ENCODE data around the gene TACC2. TPM values are rescaled to one million over a fixed set of nuclear protein-coding genes. Genes with fewer than 3 reads are reported as not detected.

TACC2 gene, protein sequence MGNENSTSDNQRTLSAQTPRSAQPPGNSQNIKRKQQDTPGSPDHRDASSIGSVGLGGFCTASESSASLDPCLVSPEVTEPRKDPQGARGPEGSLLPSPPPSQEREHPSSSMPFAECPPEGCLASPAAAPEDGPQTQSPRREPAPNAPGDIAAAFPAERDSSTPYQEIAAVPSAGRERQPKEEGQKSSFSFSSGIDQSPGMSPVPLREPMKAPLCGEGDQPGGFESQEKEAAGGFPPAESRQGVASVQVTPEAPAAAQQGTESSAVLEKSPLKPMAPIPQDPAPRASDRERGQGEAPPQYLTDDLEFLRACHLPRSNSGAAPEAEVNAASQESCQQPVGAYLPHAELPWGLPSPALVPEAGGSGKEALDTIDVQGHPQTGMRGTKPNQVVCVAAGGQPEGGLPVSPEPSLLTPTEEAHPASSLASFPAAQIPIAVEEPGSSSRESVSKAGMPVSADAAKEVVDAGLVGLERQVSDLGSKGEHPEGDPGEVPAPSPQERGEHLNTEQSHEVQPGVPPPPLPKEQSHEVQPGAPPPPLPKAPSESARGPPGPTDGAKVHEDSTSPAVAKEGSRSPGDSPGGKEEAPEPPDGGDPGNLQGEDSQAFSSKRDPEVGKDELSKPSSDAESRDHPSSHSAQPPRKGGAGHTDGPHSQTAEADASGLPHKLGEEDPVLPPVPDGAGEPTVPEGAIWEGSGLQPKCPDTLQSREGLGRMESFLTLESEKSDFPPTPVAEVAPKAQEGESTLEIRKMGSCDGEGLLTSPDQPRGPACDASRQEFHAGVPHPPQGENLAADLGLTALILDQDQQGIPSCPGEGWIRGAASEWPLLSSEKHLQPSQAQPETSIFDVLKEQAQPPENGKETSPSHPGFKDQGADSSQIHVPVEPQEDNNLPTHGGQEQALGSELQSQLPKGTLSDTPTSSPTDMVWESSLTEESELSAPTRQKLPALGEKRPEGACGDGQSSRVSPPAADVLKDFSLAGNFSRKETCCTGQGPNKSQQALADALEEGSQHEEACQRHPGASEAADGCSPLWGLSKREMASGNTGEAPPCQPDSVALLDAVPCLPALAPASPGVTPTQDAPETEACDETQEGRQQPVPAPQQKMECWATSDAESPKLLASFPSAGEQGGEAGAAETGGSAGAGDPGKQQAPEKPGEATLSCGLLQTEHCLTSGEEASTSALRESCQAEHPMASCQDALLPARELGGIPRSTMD (N-terminal part only)
- total RNA-seq (not detected), polyA plus RNA-seq (not detected), total RNA-seq (0 reads per million in 6 experiments)

DNA sequence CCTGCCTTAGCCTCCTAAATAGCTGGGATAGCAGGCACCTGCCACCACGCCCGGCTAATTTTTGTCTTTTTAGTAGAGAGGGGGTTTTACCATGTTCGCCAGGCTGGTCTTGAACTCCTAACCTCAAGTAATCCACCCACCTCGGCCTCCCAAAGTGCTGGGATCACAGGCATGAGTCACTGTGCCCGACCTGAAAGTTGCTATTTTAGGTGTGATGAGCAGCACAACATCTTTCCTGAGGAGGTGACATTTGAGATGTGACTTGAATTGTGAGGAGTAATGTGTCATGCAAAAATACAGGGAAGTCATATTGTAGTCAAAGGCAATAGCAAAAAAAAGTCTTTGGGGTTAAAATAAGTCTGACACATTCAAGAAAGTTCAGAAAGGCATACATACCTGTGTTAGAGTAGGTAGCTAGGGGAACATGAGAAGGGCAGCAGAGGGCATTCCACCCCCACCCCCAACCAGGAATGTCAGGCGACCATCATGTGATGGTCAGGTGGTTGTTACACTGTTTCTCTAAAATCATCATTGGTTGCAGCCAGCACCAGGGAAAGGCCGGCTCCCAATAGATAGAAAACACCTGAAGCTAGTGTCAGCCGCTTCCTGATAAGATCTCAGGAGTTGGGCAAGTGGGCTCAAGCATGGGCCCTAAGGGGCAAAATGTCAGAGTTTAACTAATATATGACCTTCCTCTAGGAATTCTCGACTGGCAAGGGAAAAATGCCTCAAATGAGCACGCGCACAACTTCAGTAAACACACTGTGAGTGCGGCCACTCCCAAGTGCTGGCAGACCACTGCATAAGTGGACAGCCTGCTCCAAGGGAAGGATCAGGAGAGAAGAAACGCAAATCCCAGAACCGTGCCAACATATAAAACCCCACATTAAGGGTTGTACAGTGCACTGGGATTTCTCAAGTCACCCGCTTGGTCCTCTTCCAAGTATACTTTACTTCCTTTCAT lies at the start of gene TACC2:
TSS of gene TACC2 (plus strand) at position 803 of the 964 bp plus-strand sequence. CDS start 32,819 bp downstream, outside the sequence.
- peaks cover 0 to 32% (median 26%) of the 10 kb centered on the region in 9 donors for H3K9me3 Mint-ChIP-seq
- POLR2A ChIA-PET, result no interaction called here
- ATAC-seq (no peak), DNase-seq (no peak)
- peaks cover 0 to 19% (median 18%) of the 10 kb centered on the region in 3 donors for H3K36me3 Mint-ChIP-seq
- no peak within 1 kb of the TSS for H3K4me3 Mint-ChIP-seq
- H3K27ac Mint-ChIP-seq, result peak within 1 kb of the TSS in 1 of 10 donors; percentile 40
- peaks cover 7 to 48% (median 17%) of the 10 kb centered on the region in 5 donors for H3K27me3 Mint-ChIP-seq
- peaks cover 0 to 3% (median 0%) of the 10 kb centered on the region in 4 donors for H3K4me1 Mint-ChIP-seq

DNA sequence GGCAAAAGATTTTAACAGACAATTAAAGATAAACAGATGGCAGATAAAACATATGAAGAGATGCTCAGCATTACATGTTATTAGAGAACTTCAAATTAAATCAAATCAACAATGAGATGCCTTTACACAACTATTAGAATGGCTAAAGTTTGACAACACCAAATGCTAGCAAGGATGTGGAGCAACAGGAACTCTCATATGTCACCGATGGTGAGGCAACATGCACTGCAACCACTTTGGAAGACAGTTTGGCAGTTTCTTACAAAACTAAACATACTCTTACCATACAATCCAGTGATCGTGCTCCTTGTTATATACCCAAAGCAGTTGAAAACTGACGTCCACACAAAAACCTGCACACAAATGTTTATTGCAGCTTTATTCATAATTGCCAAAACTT lies 47.4 kb upstream of the TACC2 start:
- Mint-ChIP-seq H3K36me3 (no peaks in the 10 kb centered on the region), H3K27me3 (peaks cover 0 to 17% (median 11%) of the 10 kb centered on the region in 5 donors), H3K4me3 (no peak overlapping the region), H3K27ac (no peak overlapping the region), H3K9me3 (no peaks in the 10 kb centered on the region), H3K4me1 (no peaks in the 10 kb centered on the region)
- POLR2A ChIA-PET, result no interaction called here
- ATAC-seq (no peak), DNase-seq (no peak)

GRCh38 chr10:121942749-121943416 lies 46.1 kb upstream of the TACC2 start:
- Mint-ChIP-seq H3K4me3 (no peak overlapping the region), H3K27ac (no peak overlapping the region), H3K4me1 (peaks cover 0 to 3% (median 0%) of the 10 kb centered on the region in 4 donors), H3K9me3 (no peaks in the 10 kb centered on the region), H3K27me3 (peaks cover 0 to 15% (median 11%) of the 10 kb centered on the region in 5 donors), H3K36me3 (no peaks in the 10 kb centered on the region)
- POLR2A ChIA-PET, result no interaction called here
- ATAC-seq (no peak), DNase-seq (no peak)

DNA sequence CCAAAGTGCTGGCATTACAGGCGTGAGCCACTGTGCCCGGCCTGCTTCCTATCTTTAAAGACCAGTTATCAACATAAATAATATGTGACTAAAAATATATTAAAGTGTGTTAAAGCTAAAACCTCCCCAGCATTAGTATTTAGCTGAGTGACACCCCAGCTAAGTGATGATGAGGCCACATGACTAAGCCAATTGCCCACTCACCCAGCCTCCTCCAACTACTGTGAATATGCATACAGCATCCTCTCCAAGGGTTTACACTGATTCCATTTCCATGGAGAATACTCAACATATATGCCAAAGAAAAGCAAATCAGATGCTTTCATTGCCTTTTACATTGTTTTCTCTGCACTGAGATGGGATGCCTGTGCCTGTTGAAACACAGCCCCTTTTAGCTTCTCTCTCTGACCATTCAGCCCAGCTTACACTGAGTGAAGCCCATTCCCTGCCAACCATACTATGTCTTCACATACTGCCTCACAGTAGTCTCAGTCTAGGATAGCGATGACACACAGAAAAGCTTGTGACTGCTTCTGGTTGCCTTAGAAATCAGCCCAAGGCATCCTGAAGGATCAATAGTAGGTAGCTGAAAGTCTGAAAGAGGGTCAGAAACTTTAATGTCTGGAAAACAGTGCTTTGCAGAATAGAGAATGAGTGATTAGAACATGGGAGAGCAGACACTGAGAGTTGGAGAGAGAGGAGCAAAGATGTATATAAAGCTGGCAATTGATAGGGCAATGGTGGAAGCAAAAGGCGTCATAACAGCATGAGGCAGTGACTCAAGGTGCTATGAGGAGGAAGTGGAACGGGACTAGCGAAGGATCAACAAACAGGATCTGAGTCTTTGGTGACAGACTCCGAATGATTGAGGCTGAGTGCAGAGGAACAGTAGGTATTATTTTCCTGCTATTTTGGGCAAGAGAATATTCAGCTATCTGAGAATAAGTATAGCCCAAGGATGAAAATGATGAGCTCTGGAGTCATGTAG lies 41.3 kb upstream of the TACC2 start:
- no peaks in the 10 kb centered on the region for H3K9me3 Mint-ChIP-seq
- POLR2A ChIA-PET, result no interaction called here
- no peak overlapping the region for H3K27ac Mint-ChIP-seq
- H3K4me1 Mint-ChIP-seq, result peaks cover 0 to 3% (median 0%) of the 10 kb centered on the region in 4 donors
- peaks cover 0 to 2% (median 0%) of the 10 kb centered on the region in 3 donors for H3K36me3 Mint-ChIP-seq
- ATAC-seq, result no peak
- peaks cover 0 to 8% (median 0%) of the 10 kb centered on the region in 5 donors for H3K27me3 Mint-ChIP-seq
- no peak for DNase-seq
- no peak overlapping the region for H3K4me3 Mint-ChIP-seq

DNA sequence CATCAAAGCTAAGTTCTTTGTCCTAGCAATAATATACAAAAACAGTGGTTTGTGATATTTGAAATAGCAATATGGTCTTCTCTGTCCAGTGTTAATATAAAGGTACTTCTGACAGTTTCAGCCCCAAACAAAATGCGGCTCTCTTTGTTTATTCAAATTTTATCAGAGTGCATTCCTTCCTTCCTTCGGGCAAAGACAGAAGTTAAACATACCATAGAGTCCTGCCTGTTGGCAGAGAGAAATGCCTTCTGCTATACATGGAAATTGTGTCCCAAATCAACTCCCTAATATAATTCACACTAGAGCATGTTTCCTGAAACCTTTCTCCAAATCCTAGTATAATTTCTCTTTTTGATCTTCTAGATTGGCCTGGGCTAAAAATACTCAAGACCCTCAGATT lies 39.9 kb upstream of the TACC2 start:
- peaks cover 0 to 3% (median 0%) of the 10 kb centered on the region in 4 donors for H3K4me1 Mint-ChIP-seq
- peaks cover 0 to 9% (median 0%) of the 10 kb centered on the region in 3 donors for H3K36me3 Mint-ChIP-seq
- H3K27ac Mint-ChIP-seq, result peak overlapping the region in 1 of 10 donors; percentile 46
- no peak for DNase-seq
- ATAC-seq, result no peak
- H3K4me3 Mint-ChIP-seq, result no peak overlapping the region
- POLR2A ChIA-PET, result no interaction called here
- no peaks in the 10 kb centered on the region for H3K9me3 Mint-ChIP-seq
- no peaks in the 10 kb centered on the region for H3K27me3 Mint-ChIP-seq

DNA sequence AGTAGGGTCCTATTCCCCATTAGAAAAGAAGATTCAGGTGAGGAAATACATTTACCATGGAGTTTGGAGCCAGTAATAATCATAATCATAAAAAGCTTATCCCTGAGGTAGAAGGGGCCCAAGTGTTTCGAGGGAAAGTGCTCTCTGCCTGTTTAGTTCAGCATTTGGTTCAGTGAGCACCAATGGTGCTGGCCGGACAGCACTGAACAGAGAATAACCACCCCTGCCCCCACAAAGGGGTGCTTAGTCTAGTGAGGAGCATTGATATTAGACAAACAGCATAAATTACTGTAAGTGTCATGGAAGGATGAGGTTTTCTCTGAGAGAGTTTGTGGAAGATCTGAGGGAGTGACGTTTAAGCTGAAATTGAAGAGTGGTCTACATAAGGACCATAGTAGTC lies 39.5 kb upstream of the TACC2 start:
- POLR2A ChIA-PET, result no interaction called here
- no peak for ATAC-seq
- DNase-seq, result no peak
- Mint-ChIP-seq H3K27me3 (no peaks in the 10 kb centered on the region), H3K27ac (peak overlapping the region in 3 of 10 donors; percentile 46 to 67 (median 48)), H3K4me3 (no peak overlapping the region), H3K36me3 (peaks cover 0 to 9% (median 0%) of the 10 kb centered on the region in 3 donors), H3K4me1 (peaks cover 0 to 3% (median 0%) of the 10 kb centered on the region in 4 donors), H3K9me3 (no peaks in the 10 kb centered on the region)

DNA sequence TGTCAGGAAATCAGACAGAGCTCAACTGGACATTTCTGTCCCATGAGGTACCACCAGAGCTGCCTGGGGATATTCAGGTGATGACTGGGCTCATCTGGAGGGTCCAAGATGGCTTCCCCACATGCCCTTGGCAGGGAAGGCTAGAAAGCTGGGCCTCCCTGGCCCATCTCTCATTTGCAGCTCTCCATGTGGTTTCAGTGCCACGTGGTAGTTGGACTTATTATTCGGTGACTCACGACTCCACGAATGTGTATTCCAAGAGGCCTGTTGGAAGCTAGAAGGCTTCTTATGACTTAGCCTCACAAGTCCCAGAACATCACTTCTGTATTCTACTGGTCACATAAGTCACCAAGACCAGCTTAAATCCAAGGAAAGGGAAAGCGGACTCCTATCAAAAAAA lies 36.7 kb upstream of the TACC2 start:
- Mint-ChIP-seq H3K27me3 (no peaks in the 10 kb centered on the region), H3K36me3 (peaks cover 0 to 33% (median 9%) of the 10 kb centered on the region in 3 donors)
- POLR2A ChIA-PET, result no interaction called here

GRCh38 chr10:121956111-121957061 lies 32.6 kb upstream of the TACC2 start:
- Mint-ChIP-seq H3K36me3 (peaks cover 0 to 67% (median 12%) of the 10 kb centered on the region in 3 donors), H3K4me1 (peaks cover 0 to 2% (median 0%) of the 10 kb centered on the region in 4 donors), H3K9me3 (no peaks in the 10 kb centered on the region), H3K27ac (peak overlapping the region in 5 of 10 donors; percentile 4 to 75 (median 38)), H3K4me3 (no peak overlapping the region), H3K27me3 (no peaks in the 10 kb centered on the region)
- no peak for DNase-seq
- no peak for ATAC-seq
- POLR2A ChIA-PET, result interaction anchor here (0.6 kb wide), 1 partner anchor 15 kb away, joined by 3 read pairs; no protein-coding TSS in a partner anchor

More for the DNA sequence above, 36.7 kb upstream of the TACC2 start:
- no peak overlapping the region for H3K27ac Mint-ChIP-seq
- DNase-seq (no peak), ATAC-seq (no peak)
- peaks cover 0 to 5% (median 0%) of the 10 kb centered on the region in 4 donors for H3K4me1 Mint-ChIP-seq
- no peak overlapping the region for H3K4me3 Mint-ChIP-seq
- no peaks in the 10 kb centered on the region for H3K9me3 Mint-ChIP-seq

GRCh38 chr10:121959671-121960070 lies 29.3 kb upstream of the TACC2 start:
- DNase-seq, result no peak
- no peak for ATAC-seq
- no peaks in the 10 kb centered on the region for H3K9me3 Mint-ChIP-seq
- H3K4me1 Mint-ChIP-seq, result peaks cover 0 to 2% (median 0%) of the 10 kb centered on the region in 4 donors
- POLR2A ChIA-PET, result no interaction called here
- no peak overlapping the region for H3K4me3 Mint-ChIP-seq
- no peak overlapping the region for H3K27ac Mint-ChIP-seq
- H3K36me3 Mint-ChIP-seq, result peaks cover 0 to 78% (median 15%) of the 10 kb centered on the region in 3 donors
- no peaks in the 10 kb centered on the region for H3K27me3 Mint-ChIP-seq
